Activated effector memory CD4-positive, alpha-beta T cell treated with anti-CD3 and anti-CD28 coated beads, Interleukin-2, amount 50 U/mL, for 16 hours (primary cell): Measurements from ENCODE around the gene PCLO.

Experiments
- DNase-seq: peaks from one replicate; pipeline ENCODE4 v3.0.0-alpha.2; 2020

The PCLO gene

GRCh38 chr7:82810558-82811259 is 352.0 kb downstream of the PCLO start:
- DNase-seq: no peak

DNA sequence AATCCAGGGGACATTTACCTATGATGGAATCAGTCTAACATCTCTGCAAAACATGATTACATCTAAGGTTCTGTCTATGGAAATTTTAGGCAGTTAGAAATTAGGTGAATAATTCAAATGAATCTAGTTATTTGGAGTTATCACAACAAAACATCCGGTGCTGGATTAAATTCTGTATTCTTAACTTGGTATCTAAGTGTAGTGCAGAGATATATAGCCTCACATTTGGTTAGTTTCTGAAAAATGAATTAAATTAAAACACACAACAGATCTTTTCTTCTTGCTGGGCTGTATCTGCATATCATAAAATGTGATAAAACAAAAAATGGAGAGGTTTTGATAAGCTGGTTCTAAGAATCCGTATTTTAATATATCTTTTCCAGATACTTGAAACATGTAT is 354.1 kb downstream of the PCLO start:
- DNase-seq: no peak

GRCh38 chr7:82805527-82805960 is 357.1 kb downstream of the PCLO start:
- no peak for DNase-seq

- DNase-seq: no peak
These were observed 359.3 kb downstream of the PCLO start for GRCh38 chr7:82803411-82803810.

DNA sequence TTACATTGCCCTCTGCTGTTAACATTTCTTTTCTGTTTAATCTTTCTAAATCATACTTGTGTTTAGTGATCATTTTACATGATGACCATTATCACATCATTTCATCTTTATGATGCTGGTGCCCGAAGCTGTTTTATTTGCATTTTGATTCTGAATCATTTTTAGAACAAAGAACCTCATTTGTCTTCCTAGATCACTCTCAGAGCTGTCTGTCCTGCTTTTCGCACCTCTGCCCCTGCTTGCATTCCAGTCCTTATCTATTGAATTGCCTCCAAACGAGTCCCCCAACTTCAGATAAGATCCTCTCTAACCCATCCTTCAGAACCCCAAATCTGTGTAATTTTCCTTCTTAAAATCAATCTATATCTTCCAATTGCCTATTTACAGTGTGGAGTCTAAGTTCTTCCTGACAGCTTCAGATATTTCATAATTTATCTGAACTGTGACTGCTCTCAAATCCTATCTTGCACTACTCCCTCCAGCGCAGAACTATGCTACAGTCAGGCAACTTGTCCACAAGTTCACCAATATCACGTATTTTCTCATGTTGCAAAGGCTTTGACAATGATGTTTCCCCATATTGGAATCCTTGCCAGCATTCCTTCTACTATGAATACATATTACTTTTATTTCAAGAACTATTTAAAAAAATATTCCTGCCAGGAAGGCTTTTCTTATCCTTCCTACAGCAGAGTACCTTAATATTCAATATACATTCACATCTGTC is 372.6 kb downstream of the PCLO start:
- DNase-seq: no peak

DNA sequence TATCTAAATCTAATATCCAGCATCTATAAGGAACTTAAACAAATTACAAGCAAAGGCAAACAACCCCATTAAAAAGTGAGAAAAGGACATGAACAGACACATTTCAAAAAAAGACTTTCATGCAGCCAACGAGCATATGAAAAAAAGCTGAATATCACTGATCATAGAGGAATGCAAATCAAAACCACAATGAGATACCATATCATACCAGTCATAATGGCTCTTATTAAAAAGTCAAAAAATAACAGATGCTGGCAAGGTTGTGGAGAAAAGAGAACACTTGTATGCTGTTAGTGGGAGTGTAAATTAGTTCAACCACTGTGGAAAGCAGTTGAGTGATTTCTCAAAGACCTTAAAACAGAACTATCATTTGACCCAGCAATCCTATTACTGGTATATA is 384.7 kb downstream of the PCLO start:
- no peak for DNase-seq

DNA sequence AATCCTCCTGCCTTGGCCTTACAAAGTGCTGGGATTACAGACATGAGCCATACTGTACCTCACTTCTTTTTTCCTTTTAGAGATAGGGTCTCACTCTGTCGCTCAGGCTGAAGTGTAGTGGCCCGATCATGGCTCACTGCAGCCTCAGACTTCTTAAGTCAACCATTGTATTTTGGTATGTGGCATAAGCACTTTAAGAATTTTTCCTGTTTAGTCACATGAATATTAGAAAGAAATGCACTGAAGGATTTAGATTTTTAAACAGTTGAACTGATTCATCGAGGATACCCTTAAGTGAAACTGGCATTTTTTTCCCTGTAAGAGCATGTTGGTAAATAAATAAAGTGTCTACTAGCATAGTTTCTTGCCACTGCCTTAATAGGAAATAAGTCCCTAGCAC is 399.8 kb downstream of the PCLO start:
- no peak for DNase-seq

DNA sequence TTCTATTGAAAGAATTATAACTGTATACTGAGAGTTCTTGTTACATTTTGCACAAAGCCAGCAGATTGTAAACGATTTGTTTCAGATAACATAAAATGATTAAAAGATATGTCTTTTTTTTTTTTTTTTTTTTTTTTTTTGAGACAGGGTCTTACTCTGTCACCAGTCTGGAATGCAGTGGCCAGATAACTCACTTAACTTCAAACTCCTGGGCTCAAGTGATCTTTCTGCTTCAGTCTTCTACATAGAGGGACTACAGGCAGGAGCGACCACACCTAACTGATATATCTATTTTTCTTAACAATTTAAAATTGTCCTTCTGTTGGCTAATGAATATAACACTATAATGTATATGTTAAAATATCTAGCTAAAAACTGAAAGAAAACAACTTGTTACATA is 401.9 kb downstream of the PCLO start:
- no peak for DNase-seq

DNA sequence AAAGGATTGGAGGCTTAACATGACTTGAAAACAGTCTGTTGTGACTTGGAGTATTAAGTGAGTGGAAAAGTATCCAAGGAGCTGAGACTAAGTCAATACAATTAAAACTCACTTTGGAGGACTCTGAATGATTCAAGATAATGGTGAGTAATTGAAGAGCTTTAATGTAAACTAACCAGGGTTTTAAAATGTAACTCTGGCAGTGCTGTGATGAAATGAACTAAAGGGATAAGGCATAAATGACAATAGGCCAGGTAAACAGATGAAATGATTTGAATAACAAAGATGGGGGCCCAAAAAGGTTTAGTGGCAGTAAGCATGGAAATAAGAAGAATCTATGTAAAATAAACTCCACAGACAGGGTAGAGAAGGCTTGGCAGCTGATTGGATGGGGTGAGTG is 402.6 kb downstream of the PCLO start:
- no peak for DNase-seq

GRCh38 chr7:82755705-82756551 is 406.8 kb downstream of the PCLO start:
- DNase-seq: no peak

GRCh38 chr7:82750007-82750406 is 412.7 kb downstream of the PCLO start:
- no peak for DNase-seq

- no peak for DNase-seq
These were observed 416.9 kb downstream of the PCLO start for GRCh38 chr7:82745820-82746219.

- no peak for DNase-seq
These were observed 417.6 kb downstream of the PCLO start for GRCh38 chr7:82745117-82745516.

GRCh38 chr7:82742163-82742562 is 420.5 kb downstream of the PCLO start:
- no peak for DNase-seq

DNA sequence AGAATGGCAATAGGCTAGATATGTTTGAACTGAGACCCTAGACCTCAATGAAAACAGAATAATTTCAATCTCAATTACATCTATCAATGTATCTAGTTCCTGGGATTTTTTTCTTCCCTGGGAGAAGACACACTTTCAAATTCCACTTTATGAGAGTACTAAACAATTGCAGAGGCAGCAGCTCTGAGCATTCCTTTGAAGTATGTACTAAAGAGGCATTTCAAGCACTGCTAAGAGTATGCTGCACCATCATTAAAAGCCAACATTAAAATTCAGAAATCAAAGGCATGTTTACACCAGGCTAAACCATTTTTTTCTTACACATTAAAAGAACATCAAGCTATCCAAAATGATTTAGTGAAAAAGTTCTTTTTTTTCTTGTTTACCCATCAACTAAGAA is 421.2 kb downstream of the PCLO start:
- DNase-seq: no peak

- DNase-seq: no peak
These were observed 422.3 kb downstream of the PCLO start for GRCh38 chr7:82740246-82740848.

DNA sequence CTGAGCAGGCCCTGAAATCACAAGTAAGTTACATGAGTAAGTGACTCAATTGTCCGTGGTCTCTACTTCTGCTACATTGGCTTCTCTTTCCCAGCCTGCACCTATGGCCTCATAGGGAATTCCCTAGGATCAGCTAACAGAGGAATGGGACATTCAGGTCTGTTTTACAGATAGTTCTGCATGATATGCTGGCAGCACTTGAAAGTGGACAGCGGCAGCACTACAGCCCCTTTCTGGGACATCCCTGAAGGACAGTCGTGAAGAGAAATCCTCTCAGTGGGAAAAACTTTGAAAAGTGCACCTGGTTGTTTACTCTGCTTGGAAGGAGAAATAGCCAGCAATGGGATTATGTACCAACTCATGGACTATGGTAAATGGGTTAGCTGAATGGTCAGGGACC is 426.1 kb downstream of the PCLO start:
- no peak for DNase-seq

DNA sequence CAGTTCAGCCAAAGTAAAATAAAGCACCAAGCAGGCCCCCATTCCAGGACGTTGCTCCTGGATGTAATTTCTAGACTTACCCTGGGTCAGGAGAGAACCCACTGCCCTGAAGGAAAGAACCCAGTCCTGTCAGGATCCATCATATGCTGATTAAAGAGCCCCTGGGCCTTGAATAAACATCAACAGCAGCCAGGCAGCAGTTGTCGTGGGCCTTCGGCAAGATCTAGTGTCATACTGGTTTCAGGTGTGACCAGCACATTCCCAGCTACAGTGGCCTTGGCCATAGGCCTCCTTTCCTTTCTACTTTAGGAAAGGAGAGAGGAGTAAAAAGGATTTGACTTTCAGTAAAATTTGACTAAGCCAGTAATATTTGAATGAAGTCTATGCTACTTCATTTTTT is 430.0 kb downstream of the PCLO start:
- no peak for DNase-seq

GRCh38 chr7:82729172-82730030 is 433.3 kb downstream of the PCLO start:
- DNase-seq: no peak

DNA sequence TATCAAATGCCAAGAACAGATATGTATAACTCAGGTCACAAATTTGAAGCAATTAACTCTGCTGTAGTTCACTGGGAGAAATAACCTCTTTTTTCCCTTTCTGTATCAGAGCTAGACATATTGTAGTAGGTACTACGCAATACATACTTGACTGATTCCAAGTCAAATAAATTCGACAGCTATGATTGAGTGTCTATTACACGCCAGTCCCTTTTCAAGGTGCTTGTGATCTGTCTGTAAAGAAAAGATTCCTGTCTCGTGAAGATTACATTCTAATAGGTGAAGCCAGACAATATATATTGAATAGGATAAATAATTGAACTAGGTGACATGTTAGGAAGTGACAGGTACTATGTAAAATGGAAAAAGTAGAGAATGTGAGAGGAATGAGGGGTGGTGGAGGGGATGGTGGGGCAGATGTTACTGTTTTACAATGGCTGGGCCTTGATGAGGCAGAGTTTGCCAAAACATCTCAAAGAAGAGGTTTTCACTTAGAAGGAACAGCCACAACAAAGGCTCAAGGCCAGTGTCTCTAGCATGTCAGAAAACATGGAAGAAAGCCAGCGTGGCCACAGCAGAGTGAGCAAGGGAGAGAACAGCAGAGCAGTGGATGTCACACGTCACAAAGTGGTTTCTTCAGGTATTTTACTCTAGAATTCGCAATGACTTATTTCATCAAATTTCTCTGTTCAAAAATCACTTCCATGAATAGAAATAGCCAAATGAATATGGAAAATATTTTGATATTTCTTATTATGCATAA is 436.5 kb downstream of the PCLO start:
- no peak for DNase-seq

DNA sequence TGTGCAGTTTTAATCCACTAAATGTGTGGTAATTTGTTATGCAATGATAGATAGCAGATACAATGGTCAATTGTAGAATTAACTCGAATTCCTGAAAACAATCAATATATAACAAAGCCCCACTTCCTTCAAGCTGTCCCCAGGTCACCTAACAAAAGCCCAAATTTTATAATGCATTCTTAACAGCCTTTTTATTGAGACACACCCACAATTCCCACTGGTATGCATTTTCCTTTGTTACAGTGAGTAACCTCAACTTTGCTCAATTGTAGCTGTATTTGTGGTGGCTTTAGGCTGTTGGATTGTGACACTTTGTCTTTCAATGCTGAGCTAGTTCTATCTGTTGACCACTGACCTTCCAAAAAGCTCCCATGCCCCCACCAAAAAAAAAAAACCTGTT is 439.3 kb downstream of the PCLO start:
- no peak for DNase-seq

- no peak for DNase-seq
These were observed 439.7 kb downstream of the PCLO start for GRCh38 chr7:82722946-82723345.
